Activated naive CD4-positive, alpha-beta T cell treated with anti-CD3 and anti-CD28 coated beads, Interleukin-2, amount 50 U/mL, for 16 hours (primary cell): ENCODE data around the gene RNASEL.
"Not testable (repeated sequence)": the region's sequence is repeated elsewhere in the genome, so short reads cannot be mapped to it uniquely, and the experiment has no call there.

Experiments used
- DNase-seq: peaks from one replicate; pipeline ENCODE4 v3.0.0-alpha.2; 2020

RNASEL gene

GRCh38 chr1:182588500-182589396 is at the start of gene RNASEL:
Gene RNASEL, minus strand, starts transcription at chr1:182589256. Its CDS starts 2,450 bp downstream, at chr1:182586806.
- peak; percentile 57 for DNase-seq

GRCh38 chr1:182637769-182638168 is 48.7 kb upstream of the RNASEL start:
- no peak for DNase-seq

- no peak for DNase-seq
These were observed 46.8 kb upstream of the RNASEL start for GRCh38 chr1:182635871-182636270.

- no peak for DNase-seq
These were observed 45.4 kb upstream of the RNASEL start for GRCh38 chr1:182634306-182635072.

- no peak for DNase-seq
These were observed 44.7 kb upstream of the RNASEL start for GRCh38 chr1:182633657-182634281.

- no peak for DNase-seq
These were observed 44.0 kb upstream of the RNASEL start for GRCh38 chr1:182633031-182633430.

- not testable (repeated sequence) for DNase-seq
These were observed 43.4 kb upstream of the RNASEL start for GRCh38 chr1:182632441-182632857.

- DNase-seq: no peak
These were observed 42.9 kb upstream of the RNASEL start for GRCh38 chr1:182631954-182632353.

GRCh38 chr1:182631053-182631677 is 42.1 kb upstream of the RNASEL start:
- DNase-seq: no peak

GRCh38 chr1:182630586-182630985 is 41.5 kb upstream of the RNASEL start:
- DNase-seq: no peak

- peak; percentile 39 for DNase-seq
These were observed 40.5 kb upstream of the RNASEL start for GRCh38 chr1:182629499-182630096.

- no peak for DNase-seq
These were observed 40.0 kb upstream of the RNASEL start for GRCh38 chr1:182629080-182629479.

GRCh38 chr1:182628657-182629056 is 39.6 kb upstream of the RNASEL start:
- no peak for DNase-seq

- DNase-seq: no peak
These were observed 38.6 kb upstream of the RNASEL start for GRCh38 chr1:182627622-182628021.

GRCh38 chr1:182626527-182626926 is 37.5 kb upstream of the RNASEL start:
- no peak for DNase-seq

- DNase-seq: no peak
These were observed 36.9 kb upstream of the RNASEL start for GRCh38 chr1:182625719-182626504.

- DNase-seq: no peak
These were observed 36.0 kb upstream of the RNASEL start for GRCh38 chr1:182625024-182625423.

GRCh38 chr1:182624577-182624976 is 35.5 kb upstream of the RNASEL start:
- DNase-seq: no peak

- no peak for DNase-seq
These were observed 34.0 kb upstream of the RNASEL start for GRCh38 chr1:182622901-182623528.

GRCh38 chr1:182621906-182622305 is 32.9 kb upstream of the RNASEL start:
- no peak for DNase-seq

GRCh38 chr1:182620924-182621585 is 32.0 kb upstream of the RNASEL start:
- DNase-seq: no peak
